Tibial artery (tissue), 4 donors: Measurements from ENCODE around the gene CBL.

Source experiments
- DNase-seq, 2 donors: peaks; one replicate each; pipeline ENCODE4 v3.0.0-alpha.2; 2019
- H3K27ac ChIP-seq, 2 donors: fragments of 200-600 bp; sonication (generic) in 1 of 2; 1 replicate in 1 of 2; 2 replicates in 1 of 2; pipeline ENCODE4 v1.5.1; 2018 to 2019; ENCODE audit warnings: mild to moderate bottlenecking in 1 of 2
- H3K27me3 ChIP-seq, 2 donors: fragments of 200-600 bp; sonication (generic) in 1 of 2; one replicate each; pipeline versions ENCODE4 v1.5.1 to v1.6.0; 2016 to 2019
- H3K36me3 ChIP-seq, 3 donors: fragments of 200-600 bp; sonication (generic) in 2 of 3; one replicate each; pipeline ENCODE4 v1.5.1; 2016 to 2019; ENCODE audit warnings: mild to moderate bottlenecking in 2 of 3
- H3K4me1 ChIP-seq, 4 donors: fragments of 200-600 bp; sonication (generic) in 2 of 4; 1 replicate in 3 of 4; 2 replicates in 1 of 4; pipeline ENCODE4 v1.5.1; 2016 to 2019
- H3K4me3 ChIP-seq, 2 donors: fragments of 200-600 bp; sonication (generic) in 1 of 2; 1 replicate in 1 of 2; 2 replicates in 1 of 2; pipeline ENCODE4 v1.5.1; 2018 to 2019; ENCODE audit warnings: mild to moderate bottlenecking in 2 of 2
- H3K9me3 ChIP-seq, 3 donors: fragments of 200-600 bp; sonication (generic) in 1 of 3; one replicate each; pipeline ENCODE4 v1.5.1; 2016 to 2019
- intact Hi-C: fragments of 100-400 bp; cut with DNase I; formaldehyde crosslinking; loops from one replicate; pipeline ENCODE4 v1.15.0; 2023; ENCODE audit warnings: low total_unique reads
- TF ChIP-seq, protein P1 (sequence below), 2 experiments: fragments of 200-600 bp in 1 of 2; fragments of 450-650 bp in 1 of 2; IDR thresholded peaks; one replicate each; pipeline ENCODE4 v1.5.1; 2017 to 2019; ENCODE audit warnings: antibody characterized with exemption in 2 of 2, mild to moderate bottlenecking in 1 of 2, moderate library complexity in 1 of 2

The CBL gene

DNA sequence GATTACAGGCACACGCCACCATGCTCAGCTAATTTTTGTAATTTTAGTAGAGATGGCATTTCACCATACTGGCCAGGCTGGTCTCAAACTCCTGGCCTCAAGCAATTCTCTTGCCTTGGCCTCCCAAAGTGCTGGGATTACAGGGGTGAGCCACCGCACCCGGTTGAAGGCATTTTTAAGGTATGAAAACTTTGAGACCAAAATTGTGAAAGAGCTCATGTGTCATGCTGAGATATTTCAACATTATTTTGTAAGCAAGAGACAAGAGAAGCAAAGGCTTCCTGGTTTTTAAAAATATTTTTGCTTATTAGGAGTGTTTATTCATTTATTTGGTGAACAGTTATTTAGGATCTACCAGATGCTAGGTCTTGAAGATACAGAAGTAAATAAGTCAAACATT lies 14.0 kb upstream of the CBL start:
- DNase-seq, result no peak
- Histone ChIP-seq H3K27ac (no peak overlapping the region), H3K4me3 (no peak overlapping the region), H3K9me3 (no peaks in the 10 kb centered on the region), H3K36me3 (no peaks in the 10 kb centered on the region), H3K4me1 (no peaks in the 10 kb centered on the region), H3K27me3 (peaks cover 0 to 5% of the 10 kb centered on the region in 2 donors)
- intact Hi-C loops, result loop anchor here (10.0 kb wide), 1 partner anchor 47 kb away; the partner anchor contains the start of gene ABCG4
- TF ChIP-seq, protein P1, sequence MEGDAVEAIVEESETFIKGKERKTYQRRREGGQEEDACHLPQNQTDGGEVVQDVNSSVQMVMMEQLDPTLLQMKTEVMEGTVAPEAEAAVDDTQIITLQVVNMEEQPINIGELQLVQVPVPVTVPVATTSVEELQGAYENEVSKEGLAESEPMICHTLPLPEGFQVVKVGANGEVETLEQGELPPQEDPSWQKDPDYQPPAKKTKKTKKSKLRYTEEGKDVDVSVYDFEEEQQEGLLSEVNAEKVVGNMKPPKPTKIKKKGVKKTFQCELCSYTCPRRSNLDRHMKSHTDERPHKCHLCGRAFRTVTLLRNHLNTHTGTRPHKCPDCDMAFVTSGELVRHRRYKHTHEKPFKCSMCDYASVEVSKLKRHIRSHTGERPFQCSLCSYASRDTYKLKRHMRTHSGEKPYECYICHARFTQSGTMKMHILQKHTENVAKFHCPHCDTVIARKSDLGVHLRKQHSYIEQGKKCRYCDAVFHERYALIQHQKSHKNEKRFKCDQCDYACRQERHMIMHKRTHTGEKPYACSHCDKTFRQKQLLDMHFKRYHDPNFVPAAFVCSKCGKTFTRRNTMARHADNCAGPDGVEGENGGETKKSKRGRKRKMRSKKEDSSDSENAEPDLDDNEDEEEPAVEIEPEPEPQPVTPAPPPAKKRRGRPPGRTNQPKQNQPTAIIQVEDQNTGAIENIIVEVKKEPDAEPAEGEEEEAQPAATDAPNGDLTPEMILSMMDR (IDR thresholded peaks at IDR 0.05), result no peak

DNA sequence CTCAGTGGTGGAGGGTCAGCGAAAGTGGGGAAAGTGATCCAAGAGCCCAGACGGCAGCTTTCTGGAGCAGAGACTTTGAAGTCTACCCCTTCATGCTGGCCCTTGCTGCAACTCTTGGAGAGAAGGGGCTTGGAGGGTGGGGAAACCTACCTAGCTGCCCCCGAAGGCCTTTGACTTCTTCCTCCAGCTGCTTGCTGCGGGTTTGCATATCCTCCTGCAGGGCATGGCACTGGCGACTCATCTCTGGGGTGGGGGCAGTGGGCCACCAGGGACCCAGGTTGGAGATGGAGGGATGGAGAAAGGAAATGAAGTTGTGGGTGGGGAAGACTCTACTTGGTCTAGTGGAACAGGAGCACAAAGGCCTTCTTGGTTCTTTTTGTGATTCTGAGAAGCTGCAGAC lies 13.1 kb upstream of the CBL start:
- no peaks in the 10 kb centered on the region for H3K36me3 ChIP-seq
- DNase-seq, result no peak
- TF ChIP-seq, protein P1 (IDR thresholded peaks at IDR 0.05), result no peak
- H3K27me3 ChIP-seq, result no peaks in the 10 kb centered on the region
- H3K9me3 ChIP-seq, result no peaks in the 10 kb centered on the region
- intact Hi-C loops, result loop anchor here (10.0 kb wide), 1 partner anchor 48 kb away; the partner anchor contains the start of gene ABCG4
- no peak overlapping the region for H3K27ac ChIP-seq
- no peak overlapping the region for H3K4me3 ChIP-seq
- H3K4me1 ChIP-seq, result no peaks in the 10 kb centered on the region

DNA sequence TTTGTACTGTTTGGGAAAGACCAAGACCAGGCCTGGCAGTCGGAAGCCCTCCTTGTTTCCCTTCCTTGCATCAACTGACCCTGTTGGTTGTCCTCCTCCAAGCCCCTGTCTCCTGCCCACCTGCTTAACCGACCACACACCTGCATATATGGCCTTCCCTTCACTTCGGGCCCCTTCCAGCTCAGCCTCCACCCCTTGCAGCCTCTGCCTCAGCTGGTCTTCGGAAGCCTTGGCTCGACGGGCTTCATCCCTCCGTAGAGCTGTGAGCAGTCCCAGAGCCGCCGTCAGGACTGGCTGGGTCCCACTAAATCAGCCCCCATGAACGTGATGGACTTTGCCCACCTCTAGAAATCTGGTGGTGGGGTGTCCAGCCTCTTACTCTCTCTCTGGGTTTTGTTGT lies 12.5 kb upstream of the CBL start:
- Histone ChIP-seq H3K27me3 (no peaks in the 10 kb centered on the region), H3K4me1 (no peaks in the 10 kb centered on the region), H3K9me3 (no peaks in the 10 kb centered on the region), H3K36me3 (no peaks in the 10 kb centered on the region), H3K27ac (no peak overlapping the region), H3K4me3 (no peak overlapping the region)
- DNase-seq, result no peak
- TF ChIP-seq, protein P1 (IDR thresholded peaks at IDR 0.05), result no peak
- intact Hi-C loops, result loop anchor here (10.0 kb wide), 1 partner anchor 49 kb away; the partner anchor contains the start of gene ABCG4

DNA sequence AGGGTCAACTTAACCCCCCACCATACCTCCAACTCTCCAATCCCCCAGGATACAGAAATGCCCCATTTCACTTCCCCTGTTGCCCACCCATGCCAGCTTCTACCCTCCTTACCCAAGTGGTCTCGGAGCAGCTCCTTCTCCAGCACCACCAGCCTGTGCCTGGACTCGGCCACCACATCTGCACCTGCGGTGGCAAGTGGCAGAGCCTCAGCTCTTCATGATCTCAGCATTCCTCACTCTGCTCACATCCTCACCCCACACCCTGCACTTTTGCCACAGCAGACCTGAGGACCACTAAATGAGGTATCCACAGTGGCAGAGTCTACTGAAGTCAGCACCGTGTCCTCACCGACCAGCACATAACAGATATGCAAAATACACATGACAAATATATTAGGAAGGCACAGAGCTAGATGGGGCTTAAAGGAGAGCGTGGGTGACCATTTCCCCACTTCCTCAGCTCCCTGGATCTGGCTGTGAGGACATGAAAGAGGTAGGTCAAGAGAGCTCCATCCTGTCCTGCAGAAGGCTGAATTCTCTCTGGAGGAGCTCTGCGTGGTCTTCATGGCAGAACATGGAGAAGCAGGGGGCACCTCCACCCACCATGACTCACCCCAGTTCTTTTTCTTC lies 11.2 kb upstream of the CBL start:
- TF ChIP-seq, protein P1 (IDR thresholded peaks at IDR 0.05), result no peak
- H3K9me3 ChIP-seq, result no peaks in the 10 kb centered on the region
- no peak overlapping the region for H3K4me3 ChIP-seq
- intact Hi-C loops, result loop anchor here (10.0 kb wide), 1 partner anchor 50 kb away; the partner anchor contains the start of gene ABCG4
- H3K27ac ChIP-seq, result no peak overlapping the region
- H3K4me1 ChIP-seq, result no peaks in the 10 kb centered on the region
- H3K36me3 ChIP-seq, result no peaks in the 10 kb centered on the region
- no peaks in the 10 kb centered on the region for H3K27me3 ChIP-seq
- no peak for DNase-seq

DNA sequence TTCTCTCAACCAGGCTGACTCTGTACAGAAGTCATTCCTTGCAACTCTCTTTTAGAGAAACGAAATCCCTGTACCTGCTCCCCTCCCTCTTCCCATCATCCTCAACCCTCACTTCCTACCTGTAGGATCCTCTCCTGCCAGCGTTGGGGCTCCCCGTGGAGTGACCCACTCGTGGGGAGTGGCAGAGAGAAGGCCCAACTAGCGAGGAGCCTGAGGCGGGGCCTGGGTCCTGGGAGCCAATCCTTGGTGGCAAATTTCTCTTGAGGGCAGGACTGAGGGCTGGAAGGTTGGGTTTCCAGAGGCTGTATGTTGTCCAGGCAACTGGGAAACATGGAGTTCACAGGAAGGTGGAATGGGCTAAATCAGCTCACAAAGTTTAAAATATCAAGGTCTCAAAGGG lies 10.5 kb upstream of the CBL start:
- Histone ChIP-seq H3K36me3 (no peaks in the 10 kb centered on the region), H3K4me3 (no peak overlapping the region), H3K9me3 (no peaks in the 10 kb centered on the region), H3K4me1 (no peaks in the 10 kb centered on the region), H3K27ac (no peak overlapping the region), H3K27me3 (no peaks in the 10 kb centered on the region)
- no peak for DNase-seq
- intact Hi-C loops, result loop anchor here (10.0 kb wide), 1 partner anchor 51 kb away; the partner anchor contains the start of gene ABCG4
- TF ChIP-seq, protein P1 (IDR thresholded peaks at IDR 0.05), result no peak
